GM12878 (cell line): ENCODE data around the gene KIF25. TPM values are rescaled to one million over a fixed set of nuclear protein-coding genes. Genes with fewer than 3 reads are reported as not detected.

Experiments used
- ATAC-seq: fragments of 200-7000 bp; cut with Tn5 transposase; 3 replicates; pipeline ENCODE4 v1.9.1; 2020; ENCODE audit warnings: mild to moderate bottlenecking, moderate library complexity
- BruUV-seq: library from RNA; stranded (reverse); fragments of 400-500 nt; replicated peaks from 2 replicates; lab custom pipeline; 2021; lab: Mats Ljungman, UMichigan
- CTCF ChIA-PET: fragments of 300-600 bp; sonication (Branson Sonifier 250); formaldehyde crosslinking; extraction: SDS; loops from one replicate; lab custom pipeline; 2021; ENCODE audit warnings: inconsistent platforms; lab: Yijun Ruan, JAX
- POLR2A ChIA-PET: fragments of 350-600 bp; formaldehyde crosslinking; extraction: SDS; loops from one replicate; lab custom pipeline; 2021; ENCODE audit warnings: inconsistent platforms; lab: Charles Lee
- RAD21 ChIA-PET: fragments of 300-600 bp; sonication (Branson Sonifier 250); formaldehyde crosslinking; loops from one replicate; lab custom pipeline; 2023; ENCODE audit warnings: antibody characterized with exemption; ENCODE audit not compliant: unreplicated experiment; lab: Charles Lee
- SMC1A ChIA-PET: fragments of 300-600 bp; sonication (Branson Sonifier 250); formaldehyde crosslinking; loops from one replicate; lab custom pipeline; 2023; ENCODE audit not compliant: unreplicated experiment, uncharacterized antibody; lab: Charles Lee
- DNase-seq: peaks from one replicate; pipeline ENCODE4 v3.0.0-alpha.2; 2011; ENCODE audit warnings: low read depth, low spot score
- FAIRE-seq: peaks from 3 replicates; lab custom pipeline; 2011; peaks lifted over from hg19 to GRCh38; lab: Jason Lieb, UNC
- H2AFZ ChIP-seq: 2 replicates; pipeline ENCODE4 v1.6.0; 2011; ENCODE audit warnings: low read depth, low read length, control low read depth; ENCODE audit not compliant: control insufficient read depth
- H3K27ac ChIP-seq: 2 replicates; pipeline ENCODE4 v1.5.1; 2011; ENCODE audit warnings: control low read depth; ENCODE audit not compliant: control insufficient read depth, insufficient read depth
- H3K27me3 ChIP-seq, 2 experiments: replicated peaks in 1 of 2; 2 replicates each; pipeline versions ENCODE4 v1.6.0 to v1.6.1; 2011; ENCODE audit warnings: low read length in 1 of 2; ENCODE audit not compliant: control insufficient read depth in 2 of 2, insufficient read depth in 2 of 2
- H3K36me3 ChIP-seq, 2 experiments: 2 replicates each; pipeline ENCODE4 v1.5.1; 2011; ENCODE audit warnings: low read length in 1 of 2; ENCODE audit not compliant: control insufficient read depth in 2 of 2, insufficient read depth in 2 of 2
- H3K4me1 ChIP-seq: 2 replicates; pipeline ENCODE4 v1.6.1; 2011; ENCODE audit warnings: mild to moderate bottlenecking, low read length, moderate library complexity, mixed read lengths; ENCODE audit not compliant: control insufficient read depth, insufficient read depth
- H3K4me2 ChIP-seq: 2 replicates; pipeline ENCODE4 v1.6.0; 2011; ENCODE audit warnings: control low read depth; ENCODE audit not compliant: control insufficient read depth, insufficient read depth
- H3K4me3 ChIP-seq: fragments of 200-600 bp; sonication (generic); 2 replicates; pipeline ENCODE4 v1.5.1; 2016
- H3K79me2 ChIP-seq: 2 replicates; pipeline ENCODE4 v1.6.0; 2011; ENCODE audit warnings: low read length; ENCODE audit not compliant: control insufficient read depth, insufficient read depth
- H3K9ac ChIP-seq: 2 replicates; pipeline ENCODE4 v1.8.0; 2011; ENCODE audit warnings: low read length, control low read depth, mixed read lengths; ENCODE audit not compliant: control insufficient read depth, insufficient read depth
- H3K9me3 ChIP-seq: replicated peaks from 3 replicates; pipeline ENCODE4 v1.5.1; 2011; ENCODE audit warnings: mild to moderate bottlenecking, low read length; ENCODE audit not compliant: control insufficient read depth, insufficient read depth
- H4K20me1 ChIP-seq: 2 replicates; pipeline ENCODE4 v1.6.0; 2011; ENCODE audit not compliant: control insufficient read depth, insufficient read depth
- DPF2 ChIP-seq: fragments of 450-650 bp; IDR thresholded peaks from 2 replicates; pipeline ENCODE4 v1.6.1; 2017; ENCODE audit warnings: mild to moderate bottlenecking
- IKZF2 ChIP-seq, 2 experiments: fragments of 450-650 bp; IDR thresholded peaks; 2 replicates each; pipeline ENCODE4 v1.6.1; 2017; ENCODE audit warnings: mild to moderate bottlenecking in 2 of 2, moderate library complexity in 2 of 2
- JUNB ChIP-seq: IDR thresholded peaks from 2 replicates; pipeline ENCODE4 v1.6.1; 2016; ENCODE audit warnings: antibody characterized with exemption, mild to moderate bottlenecking
- RELA ChIP-seq: fragments of 450-650 bp; IDR thresholded peaks from 2 replicates; pipeline ENCODE4 v1.8.0; 2014; ENCODE audit warnings: borderline replicate concordance; ENCODE audit not compliant: partially characterized antibody
- USF1 ChIP-seq: IDR thresholded peaks from 2 replicates; pipeline ENCODE4 v1.6.1; 2011; ENCODE audit warnings: borderline replicate concordance, low read depth, mild to moderate bottlenecking, moderate library complexity, mixed read lengths, low read length; ENCODE audit not compliant: insufficient read depth; ENCODE audit errors: extremely low read length
- YBX1 ChIP-seq: fragments of 450-650 bp; IDR thresholded peaks from 2 replicates; pipeline ENCODE4 v1.6.1; 2016; ENCODE audit warnings: antibody characterized with exemption
- ZBED1 ChIP-seq: IDR thresholded peaks from 2 replicates; pipeline ENCODE4 v1.6.1; 2016; ENCODE audit warnings: borderline replicate concordance
- WGBS: methylation state at CpG from one replicate; pipeline ENCODE4 v1.1.6; 2016; ENCODE audit warnings: low lambda C conversion rate; ENCODE audit not compliant: insufficient replicate concordance, insufficient coverage; ENCODE audit errors: missing lambda C conversion rate; 5-methylcytosine and 5-hydroxymethylcytosine counted together
- in situ Hi-C: fragments of 300-500 bp; cut with MboI; formaldehyde crosslinking; loops from 9 replicates; pipeline ENCODE4 v1.14.3; 2018; ENCODE audit warnings: mixed read lengths
- intact Hi-C: fragments of 100-400 bp; cut with micrococcal nuclease; formaldehyde crosslinking; loops from one replicate; pipeline ENCODE4 v1.14.2; 2022; ENCODE audit not compliant: unreplicated experiment
- polyA plus RNA-seq, 11 experiments: library from polyadenylated mRNA; depleted of rRNA in 4 of 11; unstranded in 6 of 11; stranded (reverse) in 5 of 11; fragments of >200 nt; fragmentation: Nextera tagmentation in 4 of 11; fragmentation: Illumina TruSeq in 1 of 11; extraction: Ambion mirVana in 4 of 11; extraction: Trizol in 1 of 11; gene quantifications; 1 replicate in 1 of 11; 2 replicates in 10 of 11; pipeline versions ENCODE4 v1.2.1 to v1.2.3, GENCODE V29; 2011 to 2016; ENCODE audit warnings: inconsistent platforms in 2 of 11, missing spikeins in 2 of 11, low read depth in 1 of 11
- total RNA-seq, 4 experiments: library from RNA; depleted of rRNA in 3 of 4; stranded (reverse); fragments of >200 nt in 3 of 4; fragmentation: Illumina TruSeq in 1 of 4; extraction: Trizol in 1 of 4; gene quantifications; 2 replicates each; pipeline versions ENCODE4 v1.2.1 to v1.2.3, GENCODE V29; 2013 to 2021

Gene KIF25
- total and polyA plus RNA-seq, 10 of the 15 experiments (the other 5 are each of a cell fraction or from before 2014, with no cell fraction given), result not detected

DNA sequence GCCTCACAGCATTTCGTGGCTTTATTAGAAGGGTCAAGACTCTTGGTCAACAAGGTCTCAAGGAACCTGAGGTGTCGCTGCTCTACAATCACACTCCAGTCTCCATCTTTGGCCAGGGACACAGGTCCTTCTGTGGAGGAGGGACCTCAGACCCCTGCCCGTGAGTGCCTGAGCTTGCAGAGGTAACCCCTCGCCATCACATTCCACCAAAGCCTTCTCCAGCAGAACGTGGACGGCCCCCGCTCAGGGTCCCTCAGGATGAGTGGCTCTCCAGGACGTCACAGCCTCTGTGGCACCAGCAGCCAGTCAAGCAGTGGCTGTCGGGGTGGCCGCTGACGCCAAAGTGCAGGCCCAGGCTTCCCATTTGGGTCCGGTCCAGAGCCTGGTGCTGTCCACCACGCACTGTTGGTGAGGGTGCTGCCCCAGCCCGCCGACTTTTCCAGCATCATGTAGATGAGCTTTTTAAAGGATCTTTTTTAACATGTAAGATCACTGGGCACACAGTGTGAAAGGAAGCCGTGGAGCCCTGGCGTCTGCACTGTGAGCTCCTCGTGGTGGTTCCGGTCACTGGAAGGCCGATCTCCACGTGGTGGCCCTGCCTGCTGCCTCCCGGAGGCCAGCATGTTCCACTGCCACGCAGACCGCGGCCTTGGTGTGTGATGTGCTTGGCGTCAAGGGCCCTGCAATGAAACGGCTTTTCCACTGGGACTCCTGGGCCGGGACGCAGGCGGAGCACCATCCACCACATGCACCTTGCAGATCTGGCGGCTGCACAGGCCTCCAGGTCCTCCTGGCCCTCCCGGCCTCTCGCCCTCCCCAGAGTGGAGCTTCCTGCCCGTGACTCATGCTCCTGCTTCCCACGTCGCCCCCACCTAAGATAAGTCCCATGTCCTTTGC lies 8.3 kb upstream of the KIF25 start:
- TF ChIP-seq RELA (no peak), JUNB (no peak), USF1 (no peak), IKZF2 (IDR thresholded peaks at IDR 0.05) (no peak), ZBED1 (no peak), YBX1 (no peak), DPF2 (no peak)
- 70% methylated on average over 36 of the region's 36 CpGs for WGBS
- intact Hi-C loops, result no loop called here
- Histone ChIP-seq H4K20me1 (no peaks in the 10 kb centered on the region), H2AFZ (no peak overlapping the region), H3K4me1 (no peaks in the 10 kb centered on the region), H3K4me2 (no peak overlapping the region), H3K27me3 (no peaks in the 10 kb centered on the region), H3K4me3 (no peak overlapping the region), H3K9ac (no peak overlapping the region), H3K27ac (no peak overlapping the region), H3K79me2 (no peaks in the 10 kb centered on the region), H3K36me3 (no peaks in the 10 kb centered on the region), H3K9me3 (no peaks in the 10 kb centered on the region; the same call in 2 of the 3 replicates)
- ChIA-PET POLR2A (no interaction called here), SMC1A (no interaction called here), CTCF (no interaction called here), RAD21 (interaction anchor here (0.6 kb wide), 1 partner anchor 91 kb away, joined by 3 read pairs; no protein-coding TSS in a partner anchor)
- BruUV-seq, result no TSS peak
- in situ Hi-C loops, result no loop called here
- no peak for FAIRE-seq
- DNase-seq, result no peak
- ATAC-seq, result no peak
